Measurements from ENCODE around the gene ERN2.

- no peak for TF ChIP-seq CTCF (IDR thresholded peaks at IDR 0.05)
- TF ChIP-seq POLR2A (IDR thresholded peaks at IDR 0.05): no peak
Observed at GRCh38 chr16:23712976-23713375, at the start of gene ERN2.

All from right lobe of liver (tissue), 4 donors.